GM23248 (cell line): Measurements from ENCODE around the gene SEMA5A. TPM values are rescaled to one million over a fixed set of nuclear protein-coding genes. Genes with fewer than 3 reads are reported as not detected.

ENCODE experiments used
- DNase-seq: peaks from one replicate; pipeline ENCODE4 v3.0.0-alpha.2; 2015
- H2AFZ ChIP-seq: fragments of 200-600 bp; sonication (generic); 2 replicates; pipeline ENCODE4 v1.6.1; 2016; ENCODE audit warnings: antibody characterized with exemption
- H3F3A ChIP-seq: fragments of 200-600 bp; sonication (generic); 2 replicates; pipeline ENCODE4 v1.6.1; 2016; ENCODE audit warnings: mild to moderate bottlenecking, antibody characterized with exemption, mixed run types; ENCODE audit not compliant: insufficient read depth
- H3K27ac ChIP-seq: fragments of 200-600 bp; sonication (generic); 2 replicates; pipeline ENCODE4 v1.5.1; 2016; ENCODE audit warnings: mild to moderate bottlenecking
- H3K27me3 ChIP-seq: fragments of 200-600 bp; sonication (generic); replicated peaks from 2 replicates; pipeline ENCODE4 v1.6.1; 2016; ENCODE audit warnings: mild to moderate bottlenecking; ENCODE audit not compliant: insufficient read depth
- H3K36me3 ChIP-seq: fragments of 200-600 bp; sonication (generic); 2 replicates; pipeline ENCODE4 v1.6.1; 2016; ENCODE audit warnings: low read depth, mild to moderate bottlenecking
- H3K4me1 ChIP-seq: fragments of 200-600 bp; sonication (generic); 2 replicates; pipeline ENCODE4 v1.6.1; 2016; ENCODE audit warnings: mild to moderate bottlenecking; ENCODE audit not compliant: insufficient read depth
- H3K4me2 ChIP-seq: fragments of 200-600 bp; sonication (generic); one replicate; pipeline ENCODE4 v1.6.1; 2016; ENCODE audit warnings: mild to moderate bottlenecking; ENCODE audit not compliant: unreplicated experiment
- H3K4me3 ChIP-seq: fragments of 200-600 bp; sonication (generic); 2 replicates; pipeline ENCODE4 v1.5.1; 2016; ENCODE audit warnings: mild to moderate bottlenecking
- H3K79me2 ChIP-seq: fragments of 200-600 bp; sonication (generic); 2 replicates; pipeline ENCODE4 v1.6.1; 2016; ENCODE audit warnings: mild to moderate bottlenecking; ENCODE audit not compliant: insufficient read depth
- H3K9ac ChIP-seq: fragments of 200-600 bp; sonication (generic); 2 replicates; pipeline ENCODE4 v1.6.1; 2016; ENCODE audit warnings: mild to moderate bottlenecking
- H3K9me2 ChIP-seq: fragments of 200-600 bp; sonication (generic); 2 replicates; pipeline ENCODE4 v1.6.1; 2016; ENCODE audit warnings: mixed run types, mild to moderate bottlenecking, moderate library complexity; ENCODE audit not compliant: insufficient read depth
- H3K9me3 ChIP-seq: fragments of 200-600 bp; sonication (generic); one replicate; pipeline ENCODE4 v1.6.1; 2017; ENCODE audit warnings: low read depth
- H4K20me1 ChIP-seq: fragments of 200-600 bp; sonication (generic); 2 replicates; pipeline ENCODE4 v1.6.0; 2016; ENCODE audit not compliant: insufficient read depth
- EZH2 ChIP-seq: fragments of 200-600 bp; sonication (generic); IDR thresholded peaks from 2 replicates; pipeline ENCODE4 v1.6.1; 2018; ENCODE audit warnings: antibody characterized with exemption, mild to moderate bottlenecking; ENCODE audit not compliant: insufficient read depth, poor library complexity, severe bottlenecking
- EZH2phosphoT487 ChIP-seq: fragments of 200-600 bp; sonication (generic); IDR thresholded peaks from 2 replicates; pipeline ENCODE4 v1.6.1; 2018; ENCODE audit warnings: antibody characterized with exemption, moderate library complexity, mild to moderate bottlenecking, low read depth; ENCODE audit not compliant: insufficient read depth
- WGBS, 2 experiments: methylation state at CpG; one replicate each; pipeline ENCODE4 v1.1.6; 2015 to 2017; ENCODE audit warnings: low lambda C conversion rate in 2 of 2, low coverage in 1 of 2; ENCODE audit errors: missing lambda C conversion rate in 2 of 2; 5-methylcytosine and 5-hydroxymethylcytosine counted together
- in situ Hi-C: fragments of 300-500 bp; cut with MboI; formaldehyde crosslinking; loops from 2 replicates; pipeline ENCODE4 v1.15.0; 2020
- polyA plus RNA-seq: library from polyadenylated mRNA; unstranded; fragments of >200 nt; fragmentation: Nextera tagmentation; extraction: Ambion mirVana; gene quantifications from 2 replicates; pipeline ENCODE4 v1.2.1, GENCODE V29; 2016
- total RNA-seq: library from RNA; depleted of rRNA; stranded (reverse); fragments of >200 nt; shearing (Covaris generic); gene quantifications from 2 replicates; pipeline ENCODE4 v1.2.3, GENCODE V29; 2014

Gene SEMA5A
- total and polyA plus RNA-seq, 2 experiments from 2014 or later, result 33.5 to 38.2 TPM

DNA sequence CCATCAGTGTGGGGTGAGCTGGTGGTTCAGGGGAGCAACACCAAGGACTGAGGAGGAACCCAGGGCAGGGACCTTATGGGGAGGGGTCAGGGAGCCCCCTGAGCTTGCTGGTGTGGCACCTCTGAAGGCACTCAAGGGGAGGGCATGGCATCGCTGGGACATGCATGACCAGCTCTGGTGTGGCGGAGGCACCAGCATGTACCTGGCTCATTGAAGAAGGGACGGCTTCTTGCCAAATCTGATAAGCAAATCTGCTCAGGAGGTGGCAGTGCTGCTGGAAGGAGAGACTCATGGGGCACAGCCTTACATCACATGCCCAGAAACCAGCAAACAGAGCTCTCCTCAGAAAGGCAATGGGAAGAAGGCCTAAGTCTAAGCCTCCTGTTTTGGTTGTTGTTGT lies 421.8 kb downstream of the SEMA5A start:
- TF ChIP-seq EZH2 (no peak), EZH2phosphoT487 (no peak)
- Histone ChIP-seq H3K9ac (no peak overlapping the region), H3K27ac (no peak overlapping the region), H3K9me3 (no peaks in the 10 kb centered on the region), H2AFZ (no peak overlapping the region), H4K20me1 (no peaks in the 10 kb centered on the region), H3K36me3 (peaks cover 11% of the 10 kb centered on the region; the same call in 1 of the 2 replicates), H3F3A (no peaks in the 10 kb centered on the region), H3K4me1 (no peaks in the 10 kb centered on the region), H3K4me3 (no peak overlapping the region), H3K27me3 (no peaks in the 10 kb centered on the region), H3K79me2 (no peaks in the 10 kb centered on the region), H3K4me2 (no peak overlapping the region), H3K9me2 (no peaks in the 10 kb centered on the region)
- DNase-seq, result no peak
- in situ Hi-C loops, result no loop called here
- 97 to 98% methylated on average over 3 of the region's 3 CpGs for WGBS, 2 experiments

DNA sequence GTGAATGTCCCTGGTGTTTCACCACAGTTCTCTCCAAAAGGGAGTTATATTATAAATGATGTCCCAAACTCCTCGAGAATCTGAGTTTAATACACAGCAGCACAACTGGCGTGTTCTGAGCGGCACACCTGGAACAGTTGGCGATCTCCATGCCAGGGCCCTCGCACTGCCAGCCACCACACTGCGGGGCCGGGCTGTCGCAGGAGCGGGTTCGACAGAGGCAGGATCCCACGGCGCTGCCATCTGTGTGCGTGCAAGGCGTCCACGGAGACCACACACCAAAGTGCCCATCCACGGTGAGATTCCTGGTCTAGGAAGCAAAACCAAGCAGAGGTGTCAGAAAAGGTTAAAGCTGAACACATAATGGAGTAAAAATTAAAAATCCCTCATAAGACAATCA lies 423.3 kb downstream of the SEMA5A start:
- Histone ChIP-seq H3K27me3 (no peaks in the 10 kb centered on the region), H3K4me1 (no peaks in the 10 kb centered on the region), H3K79me2 (no peaks in the 10 kb centered on the region), H2AFZ (no peak overlapping the region), H3K9me3 (no peaks in the 10 kb centered on the region), H3K9ac (no peak overlapping the region), H3K27ac (no peak overlapping the region), H3F3A (no peaks in the 10 kb centered on the region), H3K9me2 (no peaks in the 10 kb centered on the region), H3K4me2 (no peak overlapping the region), H3K4me3 (no peak overlapping the region), H3K36me3 (peaks cover 11% of the 10 kb centered on the region; the same call in 1 of the 2 replicates), H4K20me1 (no peaks in the 10 kb centered on the region)
- no peak for DNase-seq
- TF ChIP-seq EZH2phosphoT487 (no peak), EZH2 (no peak)
- in situ Hi-C loops, result no loop called here
- WGBS, 2 experiments, result 96 to 97% methylated on average over 16 of the region's 16 CpGs

DNA sequence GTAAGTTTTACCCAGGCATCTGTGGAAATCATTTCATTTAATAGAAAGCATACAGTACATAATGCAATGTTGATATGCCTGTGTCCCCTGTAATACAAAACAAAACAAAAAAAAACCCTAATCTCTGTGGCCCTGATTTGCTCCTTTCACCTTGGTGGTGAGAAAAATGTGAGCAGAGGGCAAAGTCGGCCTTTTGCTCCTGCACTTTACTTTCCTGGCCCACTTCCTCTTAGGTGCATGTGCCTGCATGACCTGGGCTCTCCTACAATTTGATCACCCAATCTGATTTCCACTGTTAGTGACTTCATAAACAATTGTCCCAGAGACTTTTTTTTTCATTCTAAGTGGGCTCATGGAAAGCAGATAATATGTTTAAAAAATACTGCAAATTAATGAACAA lies 424.3 kb downstream of the SEMA5A start:
- Histone ChIP-seq H2AFZ (no peak overlapping the region), H3K4me3 (no peak overlapping the region), H3K9me3 (no peaks in the 10 kb centered on the region), H3F3A (no peaks in the 10 kb centered on the region), H4K20me1 (no peaks in the 10 kb centered on the region), H3K79me2 (no peaks in the 10 kb centered on the region), H3K9ac (no peak overlapping the region), H3K36me3 (peaks cover 13% of the 10 kb centered on the region; the same call in 1 of the 2 replicates), H3K27ac (no peak overlapping the region), H3K4me2 (no peak overlapping the region), H3K9me2 (no peaks in the 10 kb centered on the region), H3K27me3 (no peaks in the 10 kb centered on the region), H3K4me1 (no peaks in the 10 kb centered on the region)
- DNase-seq, result no peak
- 96% methylated on average over 1 of the region's 1 CpG for WGBS, 2 experiments
- TF ChIP-seq EZH2phosphoT487, result no peak
- TF ChIP-seq EZH2, result no peak
- in situ Hi-C loops, result no loop called here

DNA sequence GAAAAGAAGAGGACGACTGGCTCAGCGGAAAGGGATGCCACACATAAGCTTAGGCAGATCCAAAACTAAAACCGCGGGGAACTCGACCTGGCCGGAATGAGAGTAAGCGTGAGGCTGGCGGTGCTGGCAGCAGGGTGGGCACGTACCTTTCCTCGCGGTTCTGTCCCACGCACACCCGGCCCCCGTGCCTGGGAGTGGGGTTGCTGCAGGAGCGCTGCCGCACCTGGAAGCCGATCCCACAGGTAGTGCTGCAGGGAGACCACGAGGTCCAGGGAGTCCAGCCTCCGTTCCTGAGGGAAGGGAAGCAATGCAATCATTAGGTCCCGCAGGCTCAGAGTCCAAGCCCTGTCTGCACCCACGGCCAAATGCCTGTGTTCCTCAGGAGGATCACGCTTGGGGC lies 427.0 kb downstream of the SEMA5A start:
- no peak overlapping the region for H3K4me3 ChIP-seq
- in situ Hi-C loops, result no loop called here

DNA sequence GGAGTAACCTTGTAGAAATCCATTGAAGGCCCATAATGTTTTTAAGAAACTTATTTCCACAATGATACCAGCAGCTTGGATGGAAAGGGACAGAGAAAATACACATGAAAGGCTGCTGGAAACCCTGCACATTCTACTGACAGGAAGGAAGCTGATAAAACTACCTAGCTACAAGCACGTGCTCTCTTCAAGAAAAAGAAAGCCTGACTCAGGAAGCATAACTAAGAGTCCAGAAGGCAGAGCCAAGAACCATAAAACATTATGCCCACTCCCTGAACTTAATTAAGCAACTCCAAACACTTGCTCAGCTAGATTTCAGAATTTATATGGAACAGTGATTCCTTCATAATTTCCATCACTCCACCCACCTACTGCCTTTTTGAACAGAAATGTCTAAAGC lies 430.8 kb downstream of the SEMA5A start:
- H3F3A ChIP-seq, result no peaks in the 10 kb centered on the region
- H3K9me2 ChIP-seq, result no peaks in the 10 kb centered on the region
- H3K27me3 ChIP-seq, result no peaks in the 10 kb centered on the region
- in situ Hi-C loops, result no loop called here
- H3K4me1 ChIP-seq, result no peaks in the 10 kb centered on the region
- no peak overlapping the region for H3K9ac ChIP-seq
- DNase-seq, result no peak
- H3K36me3 ChIP-seq, result peaks cover 26% of the 10 kb centered on the region
- no peak overlapping the region for H2AFZ ChIP-seq
- WGBS, 2 experiments, result 12 to 29% methylated on average over 1 of the region's 1 CpG
- no peaks in the 10 kb centered on the region for H3K79me2 ChIP-seq
- TF ChIP-seq EZH2phosphoT487 (no peak), EZH2 (no peak)
- H3K4me2 ChIP-seq, result no peak overlapping the region
- no peak overlapping the region for H3K4me3 ChIP-seq
- no peak overlapping the region for H3K27ac ChIP-seq
- H3K9me3 ChIP-seq, result no peaks in the 10 kb centered on the region
- no peaks in the 10 kb centered on the region for H4K20me1 ChIP-seq

More for the DNA sequence above, 427.0 kb downstream of the SEMA5A start:
- Histone ChIP-seq H3K4me1 (no peaks in the 10 kb centered on the region), H3F3A (no peaks in the 10 kb centered on the region), H3K27ac (no peak overlapping the region), H3K9me2 (no peaks in the 10 kb centered on the region), H2AFZ (no peak overlapping the region), H3K4me2 (no peak overlapping the region), H3K27me3 (no peaks in the 10 kb centered on the region), H4K20me1 (no peaks in the 10 kb centered on the region), H3K36me3 (peaks cover 31% of the 10 kb centered on the region), H3K9ac (no peak overlapping the region), H3K79me2 (no peaks in the 10 kb centered on the region), H3K9me3 (no peaks in the 10 kb centered on the region)
- TF ChIP-seq EZH2 (no peak), EZH2phosphoT487 (no peak)
- WGBS, 2 experiments, result 93 to 95% methylated on average over 16 to 22 of the region's 22 CpGs
- no peak for DNase-seq
